ENCODE results near the gene IKZF2.

Gene IKZF2

GRCh38 chr2:213152065-213152794 is 818 bp upstream of the IKZF2 start:
- DNase-seq = peak; percentile 7 to 33

DNA sequence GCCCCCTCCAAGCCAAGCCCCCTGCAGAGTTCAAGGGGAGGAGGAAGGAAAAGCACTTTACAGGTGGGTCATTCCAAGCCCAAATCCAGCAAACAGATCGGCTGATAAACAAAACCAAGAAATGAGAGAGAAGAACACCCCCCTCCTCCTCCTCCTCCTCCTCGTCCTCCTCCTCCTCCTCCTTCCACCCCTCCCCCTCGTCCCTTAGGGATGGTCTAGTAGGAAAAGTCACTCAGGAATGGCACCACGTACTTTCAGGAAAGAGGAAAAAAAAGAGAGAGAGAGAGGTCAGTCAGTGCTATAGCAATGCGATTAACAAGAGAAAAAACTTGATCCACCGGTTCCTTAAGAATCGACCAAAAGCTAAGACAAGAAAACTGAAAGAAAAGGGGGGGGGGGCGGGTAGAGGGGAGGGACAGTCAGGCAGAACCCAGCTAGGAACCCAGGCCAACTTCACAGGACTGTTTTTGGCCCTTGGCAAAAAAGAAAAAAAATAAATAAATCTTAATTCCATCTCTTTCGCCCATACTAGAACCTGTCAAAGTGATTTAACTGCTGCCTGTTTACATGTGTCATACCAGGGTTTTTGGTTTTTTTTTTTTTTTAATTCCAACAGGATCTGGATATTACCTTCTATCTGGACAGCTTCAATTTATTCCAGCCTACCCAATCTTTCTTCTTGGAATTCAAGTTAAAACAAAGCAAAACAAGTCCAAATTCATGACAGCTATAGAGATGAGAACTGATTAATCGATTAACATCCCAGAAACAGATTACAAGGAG is 906 bp downstream of the IKZF2 start:
- no peak for DNase-seq

DNA sequence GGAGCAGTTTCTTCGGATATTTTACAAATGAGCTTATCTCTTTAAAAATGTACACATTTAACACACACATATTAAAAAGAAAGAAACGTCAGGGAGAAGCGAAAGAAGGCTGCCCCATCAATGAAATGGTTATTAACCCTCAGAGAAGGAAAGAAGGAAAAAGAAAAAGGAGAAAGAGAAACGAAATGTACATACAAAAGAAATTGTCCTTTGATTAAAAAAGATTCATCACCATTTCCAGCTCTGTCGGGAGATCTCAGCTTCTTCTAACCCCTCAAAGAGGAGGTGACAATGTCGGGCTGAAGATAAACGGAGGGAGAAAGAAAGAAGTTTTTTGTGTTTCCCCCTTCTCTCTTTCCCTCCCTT is 1.5 kb downstream of the IKZF2 start:
- DNase-seq = no peak

DNA sequence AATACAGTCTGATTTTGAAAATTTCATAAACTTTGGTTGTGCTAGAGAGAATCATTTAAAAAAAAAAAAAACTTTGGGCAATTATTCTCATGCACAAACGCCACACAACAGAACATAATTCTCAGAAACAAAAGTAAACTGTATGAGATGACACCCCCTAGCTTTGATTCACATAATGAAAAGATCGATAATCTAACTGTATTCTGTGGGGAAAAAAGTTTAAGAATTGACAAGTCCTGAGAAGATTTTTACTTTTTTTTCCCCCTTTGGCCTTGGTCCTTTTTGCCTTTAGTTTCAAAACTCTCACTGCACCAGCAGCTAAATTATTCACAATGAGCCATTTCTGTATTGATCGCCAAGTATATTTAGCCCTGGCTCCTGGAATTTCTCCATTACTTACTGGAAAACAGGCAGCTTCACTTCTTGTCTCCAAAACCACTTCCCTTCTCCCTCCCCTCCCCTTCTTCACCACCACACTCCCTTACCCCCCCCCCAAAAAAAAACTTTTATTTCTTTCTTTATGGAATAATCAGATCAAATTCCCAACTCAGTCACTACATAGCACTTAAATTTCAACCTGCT is 2.0 kb downstream of the IKZF2 start:
- no peak for DNase-seq

DNA sequence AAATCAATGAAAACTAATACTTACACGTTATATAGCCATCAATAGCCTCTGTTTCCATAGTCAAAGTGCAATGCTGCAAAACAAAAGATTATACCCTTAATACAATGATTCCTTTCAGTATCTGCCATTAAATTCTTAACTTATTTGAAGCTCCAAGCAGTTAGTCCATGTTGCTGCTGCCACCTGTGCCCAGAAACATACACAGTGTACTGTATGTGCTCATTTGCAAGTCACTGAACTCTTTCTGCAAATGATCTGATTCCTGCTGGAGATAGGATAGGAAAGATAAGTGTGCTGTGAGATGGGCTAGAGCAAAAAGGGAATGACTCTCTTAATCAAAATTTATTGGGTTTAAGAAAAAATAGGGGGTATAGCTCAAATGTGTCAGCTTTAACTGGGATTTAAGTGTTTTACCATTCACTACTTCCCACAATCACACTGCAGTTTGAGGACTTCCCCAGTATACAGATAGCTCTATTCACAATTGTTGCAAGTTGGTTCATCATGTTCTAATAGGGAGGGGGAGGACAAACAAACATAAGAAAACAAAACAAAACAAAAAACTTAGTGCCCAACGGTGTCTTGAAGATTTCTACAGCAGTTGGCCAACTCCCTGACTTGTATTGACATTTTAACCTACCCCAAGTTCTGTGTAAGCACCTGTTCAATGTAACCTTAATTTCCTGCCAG is 2.7 kb downstream of the IKZF2 start:
- no peak for DNase-seq

GRCh38 chr2:213147538-213147937 is 3.9 kb downstream of the IKZF2 start:
- no peak for DNase-seq

GRCh38 chr2:213145715-213146242 is 5.6 kb downstream of the IKZF2 start:
- DNase-seq = no peak

DNA sequence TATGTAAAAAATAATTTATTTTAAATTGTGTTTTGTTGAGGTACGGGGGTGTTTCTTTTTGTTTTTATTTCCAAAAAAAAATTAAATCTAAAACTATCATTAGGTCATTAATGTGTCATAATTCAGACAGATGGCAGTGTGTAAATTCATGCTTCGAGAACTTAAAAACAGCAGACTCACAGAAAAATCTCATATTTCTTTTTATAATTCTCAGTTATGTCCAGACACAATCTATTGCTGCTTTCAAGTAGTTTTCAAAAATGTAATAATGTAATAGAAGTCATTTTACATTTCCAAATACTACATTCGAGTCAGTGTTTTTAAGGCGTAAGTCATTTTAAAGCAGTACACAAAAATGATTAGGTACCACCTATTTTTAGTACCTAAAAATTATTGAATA is 14.3 kb downstream of the IKZF2 start:
- DNase-seq = no peak

DNA sequence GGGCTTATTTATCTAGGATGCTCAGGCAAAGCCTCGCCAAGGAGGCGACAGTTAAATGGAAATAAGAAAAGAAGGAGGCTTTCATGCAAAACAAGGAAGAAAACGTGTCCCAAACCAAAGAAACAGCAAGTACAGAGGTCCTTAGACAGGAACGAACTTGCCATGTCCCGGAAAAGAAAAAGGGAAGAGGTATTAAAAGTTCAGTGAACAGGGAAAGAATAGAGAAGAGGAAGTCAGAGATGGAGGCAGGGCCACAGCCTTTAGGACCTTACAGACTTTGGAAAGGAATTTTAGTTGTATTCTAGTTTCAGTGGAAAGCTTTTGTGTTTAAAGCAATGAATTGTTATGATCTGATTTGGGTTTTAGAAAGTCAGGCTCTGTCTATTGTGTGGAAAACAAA is 22.1 kb downstream of the IKZF2 start:
- DNase-seq = peak; percentile 24 to 47

DNA sequence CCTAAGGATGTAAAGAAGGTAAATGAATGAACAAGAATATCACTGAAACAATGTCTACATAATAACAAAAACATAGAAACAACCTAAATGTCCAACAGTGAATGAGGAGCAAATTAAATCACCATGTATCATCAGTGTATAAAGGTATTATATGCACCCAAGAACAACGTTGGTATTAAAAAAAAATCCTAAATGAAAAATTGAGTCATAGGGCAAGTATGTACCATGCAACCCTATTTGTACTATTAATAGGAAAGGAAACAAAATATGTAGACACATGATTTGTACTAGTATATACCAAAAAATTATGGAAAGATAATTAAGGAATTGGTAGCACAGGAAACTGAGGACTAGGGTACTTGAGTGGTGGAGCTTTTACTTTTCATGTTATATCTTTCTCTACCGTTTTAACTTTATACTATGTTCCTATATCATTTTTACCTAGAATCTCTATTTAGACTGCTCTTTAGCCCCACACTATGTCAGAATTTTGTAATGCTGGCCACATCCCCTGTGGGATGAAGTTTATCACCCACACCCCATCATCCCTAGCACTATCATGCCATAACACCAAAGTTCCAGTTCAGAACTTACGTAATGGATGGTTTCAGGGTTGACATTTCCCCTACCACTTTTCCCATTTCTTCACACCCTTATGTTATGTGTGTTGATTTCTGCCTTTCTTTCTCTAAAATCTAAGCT is 25.6 kb downstream of the IKZF2 start:
- no peak for DNase-seq

DNA sequence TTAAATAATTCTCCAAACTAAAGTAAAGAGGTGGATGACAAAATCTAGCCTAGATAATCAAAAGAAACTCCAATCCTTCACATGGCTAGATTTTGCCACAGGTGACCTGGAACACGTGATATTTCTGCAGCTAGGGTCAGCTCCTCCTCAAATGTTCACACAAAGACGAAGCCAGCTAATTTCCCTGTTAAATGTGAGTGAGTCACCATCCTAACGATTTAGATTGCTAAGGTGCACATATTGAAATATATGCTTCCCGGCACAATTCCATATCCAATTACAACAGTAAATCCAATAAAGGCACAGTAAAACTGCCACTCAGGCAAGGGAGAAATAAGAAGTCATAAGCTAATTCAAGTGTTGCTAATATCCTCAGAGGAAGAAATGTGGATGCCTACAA is 28.7 kb downstream of the IKZF2 start:
- no peak for DNase-seq

- DNase-seq = no peak
Measured at GRCh38 chr2:213121690-213122089, 29.7 kb downstream of the IKZF2 start.

DNA sequence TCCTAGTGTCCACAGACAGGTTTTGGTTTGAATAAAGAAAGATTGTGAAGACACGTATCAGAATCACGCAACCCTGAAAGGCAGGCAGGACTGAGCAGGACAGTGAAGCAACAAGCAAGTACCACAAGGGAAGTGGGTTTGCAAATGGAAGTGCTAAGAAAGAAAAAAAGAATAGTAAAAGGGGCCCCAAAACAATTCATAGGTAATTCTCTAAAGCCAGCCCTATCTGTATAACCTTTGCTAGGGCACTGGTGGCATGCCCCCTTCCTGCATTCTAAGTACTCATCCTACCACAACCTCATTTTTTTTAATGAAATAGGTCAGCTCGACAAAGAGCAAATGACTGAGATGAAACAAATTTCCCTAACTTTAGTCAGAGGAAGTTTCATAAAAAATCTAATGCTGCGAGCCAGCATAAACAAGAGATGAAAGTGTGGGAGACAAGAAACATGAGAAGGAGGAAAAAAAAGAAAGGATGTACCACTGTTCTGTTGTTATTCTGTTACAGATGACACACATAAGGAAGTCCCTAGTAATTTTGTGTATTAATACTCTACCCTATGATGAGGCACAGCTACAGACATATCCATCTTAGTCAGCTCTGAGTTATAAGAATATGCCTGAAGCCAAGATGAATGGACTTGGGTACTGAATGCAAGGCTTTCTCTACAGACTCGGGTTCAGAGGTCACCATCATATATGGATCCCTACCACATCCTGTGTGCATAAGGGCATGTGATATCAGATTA is 32.2 kb downstream of the IKZF2 start:
- no peak for DNase-seq

DNA sequence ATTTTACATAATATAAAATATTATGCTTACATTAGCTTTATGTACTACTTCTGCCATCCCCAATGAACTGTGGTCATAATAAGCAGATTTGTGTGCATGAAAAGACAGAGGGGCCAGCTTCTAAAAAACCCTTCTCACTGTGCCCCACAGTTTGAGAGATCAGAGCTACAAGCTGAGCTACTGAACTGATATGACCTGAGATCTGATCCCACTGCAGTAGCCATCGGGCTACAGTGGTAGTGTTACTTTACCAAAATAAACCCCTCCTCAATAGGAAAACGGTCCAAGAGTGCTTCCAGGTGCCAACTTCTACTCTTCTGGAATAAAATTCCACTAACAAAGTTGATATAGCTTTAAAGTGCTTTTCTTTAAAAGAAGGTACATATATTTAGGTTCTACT is 43.1 kb downstream of the IKZF2 start:
- DNase-seq = no peak

DNA sequence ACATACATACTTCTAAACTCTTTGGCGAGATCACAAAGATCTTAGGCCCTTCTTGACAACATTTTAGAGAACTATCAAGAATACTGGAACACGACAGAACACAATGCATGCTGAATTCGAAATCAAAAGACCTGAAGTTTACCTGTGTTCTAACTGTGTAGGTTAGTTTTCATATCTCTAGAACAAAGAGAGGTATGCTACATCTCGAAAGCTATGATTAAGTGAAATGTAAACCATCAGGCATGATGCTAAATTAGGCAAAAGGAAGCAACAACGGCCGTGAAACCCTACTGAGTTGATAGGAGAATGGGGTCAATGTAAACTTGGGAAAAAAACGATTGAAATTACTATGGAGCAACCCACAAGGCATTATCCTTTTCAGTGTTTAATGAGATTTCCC is 43.7 kb downstream of the IKZF2 start:
- DNase-seq = no peak

- no peak for DNase-seq
Measured at GRCh38 chr2:213105212-213105611, 46.2 kb downstream of the IKZF2 start.

- DNase-seq = no peak
Measured at GRCh38 chr2:213104903-213105202, 46.6 kb downstream of the IKZF2 start.

DNA sequence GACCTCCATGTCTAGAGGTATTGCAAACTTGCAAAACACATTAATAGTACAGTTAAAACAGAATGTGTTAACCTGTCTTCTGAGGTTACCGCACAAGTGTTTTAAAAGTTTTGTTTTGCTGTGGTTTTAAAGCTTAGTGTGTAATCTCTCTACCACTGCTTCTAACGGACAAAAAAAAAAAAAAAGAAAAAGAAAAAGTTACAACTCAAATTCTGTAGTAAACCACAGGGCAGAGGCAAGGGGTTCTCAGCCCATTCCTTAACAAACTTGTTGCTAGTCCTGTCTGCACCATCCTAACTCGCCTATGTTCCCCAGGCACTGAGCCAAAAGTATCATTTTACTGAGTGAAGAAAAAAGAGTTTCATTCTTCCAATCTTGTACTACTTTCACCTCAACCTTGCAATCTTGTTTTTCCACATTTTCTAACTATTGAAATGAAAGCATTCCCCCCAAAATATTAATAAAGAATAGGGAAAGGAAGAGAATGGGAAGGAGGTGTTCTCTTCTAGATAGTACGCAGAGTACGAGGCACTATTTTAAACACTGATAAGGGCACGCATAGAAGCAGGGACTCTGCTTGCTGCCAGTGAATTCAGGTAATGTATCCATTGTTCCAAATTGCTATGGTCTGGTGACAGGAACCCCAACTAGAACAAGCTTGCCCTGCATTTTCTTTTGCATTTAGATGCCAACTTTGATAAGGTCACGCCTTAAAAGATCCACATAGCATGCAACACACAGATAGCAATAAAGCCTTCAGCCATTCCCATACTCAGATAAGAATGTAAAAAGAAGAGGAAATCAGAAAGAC is 47.1 kb downstream of the IKZF2 start:
- no peak for DNase-seq

GRCh38 chr2:213101692-213102460 is 49.5 kb downstream of the IKZF2 start:
- DNase-seq = no peak

- DNase-seq = no peak
Measured at GRCh38 chr2:213101109-213101508, 50.3 kb downstream of the IKZF2 start.
